Type B pancreatic cell (in vitro differentiated cells): ENCODE data around the gene C6orf163. TPM values are rescaled to one million over a fixed set of nuclear protein-coding genes. Genes with fewer than 3 reads are reported as not detected.
A peak's percentile ranks its signal among the peaks of the same experiment; 100 is the strongest.

Experiments
- DNase-seq: peaks from one replicate; pipeline ENCODE4 v3.0.0; 2021; ENCODE audit warnings: mixed read lengths; ENCODE audit not compliant: unreplicated experiment; ENCODE audit errors: extremely low spot score
- H3K27ac Mint-ChIP-seq: 2 replicates; pipeline ENCODE4 v1.8.0; 2021; ENCODE audit warnings: mild to moderate bottlenecking, mixed read lengths
- H3K27me3 Mint-ChIP-seq: 2 replicates; pipeline ENCODE4 v1.8.0; 2021; ENCODE audit warnings: mixed read lengths
- H3K36me3 Mint-ChIP-seq: 2 replicates; pipeline ENCODE4 v1.8.0; 2021; ENCODE audit warnings: mixed read lengths
- H3K4me1 Mint-ChIP-seq: one replicate; pipeline ENCODE4 v1.8.0; 2021; ENCODE audit warnings: mixed read lengths; ENCODE audit not compliant: unreplicated experiment
- H3K4me3 Mint-ChIP-seq: 2 replicates; pipeline ENCODE4 v1.8.0; 2021; ENCODE audit warnings: mild to moderate bottlenecking, mixed read lengths
- H3K9me3 Mint-ChIP-seq: 2 replicates; pipeline ENCODE4 v1.8.0; 2021; ENCODE audit warnings: mixed read lengths
- total RNA-seq: library from RNA; stranded (reverse); gene quantifications from 2 replicates; pipeline ENCODE4 v1.2.1, GENCODE V29; 2021; ENCODE audit warnings: low replicate concordance
- TF ChIP-seq, protein P1 (sequence below): fragments of 200-600 bp; sonication (generic); conservative IDR thresholded peaks from 2 replicates; pipeline ENCODE4 v1.5.0; 2021; ENCODE audit warnings: antibody characterized with exemption, mild to moderate bottlenecking

Gene C6orf163
- total RNA-seq, 1 donor from 2014 or later = 3.3 TPM

DNA sequence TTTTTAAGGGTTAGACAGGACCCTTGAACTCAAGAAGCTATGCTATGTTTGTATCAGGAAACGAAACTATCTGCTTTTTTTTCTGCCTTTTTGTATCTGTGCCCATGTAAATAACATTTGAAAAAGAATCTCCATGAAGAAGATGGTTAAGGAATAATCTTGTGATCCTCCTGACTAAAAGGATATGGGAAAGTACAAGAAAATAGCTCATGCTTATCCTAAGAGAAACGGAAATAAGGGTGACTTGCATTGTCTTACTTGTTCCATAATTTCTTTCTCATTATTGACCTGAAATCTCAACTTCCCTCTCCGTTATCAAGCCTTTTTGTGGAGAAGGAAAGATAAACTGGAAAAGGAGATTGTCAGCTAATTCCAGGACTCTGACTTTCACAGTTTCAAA lies 57.2 kb downstream of the C6orf163 start:
- no peaks in the 10 kb centered on the region for H3K9me3 Mint-ChIP-seq
- peaks cover 3% of the 10 kb centered on the region for H3K4me1 Mint-ChIP-seq
- H3K27me3 Mint-ChIP-seq = no peaks in the 10 kb centered on the region
- no peak overlapping the region for H3K4me3 Mint-ChIP-seq
- TF ChIP-seq, protein P1, sequence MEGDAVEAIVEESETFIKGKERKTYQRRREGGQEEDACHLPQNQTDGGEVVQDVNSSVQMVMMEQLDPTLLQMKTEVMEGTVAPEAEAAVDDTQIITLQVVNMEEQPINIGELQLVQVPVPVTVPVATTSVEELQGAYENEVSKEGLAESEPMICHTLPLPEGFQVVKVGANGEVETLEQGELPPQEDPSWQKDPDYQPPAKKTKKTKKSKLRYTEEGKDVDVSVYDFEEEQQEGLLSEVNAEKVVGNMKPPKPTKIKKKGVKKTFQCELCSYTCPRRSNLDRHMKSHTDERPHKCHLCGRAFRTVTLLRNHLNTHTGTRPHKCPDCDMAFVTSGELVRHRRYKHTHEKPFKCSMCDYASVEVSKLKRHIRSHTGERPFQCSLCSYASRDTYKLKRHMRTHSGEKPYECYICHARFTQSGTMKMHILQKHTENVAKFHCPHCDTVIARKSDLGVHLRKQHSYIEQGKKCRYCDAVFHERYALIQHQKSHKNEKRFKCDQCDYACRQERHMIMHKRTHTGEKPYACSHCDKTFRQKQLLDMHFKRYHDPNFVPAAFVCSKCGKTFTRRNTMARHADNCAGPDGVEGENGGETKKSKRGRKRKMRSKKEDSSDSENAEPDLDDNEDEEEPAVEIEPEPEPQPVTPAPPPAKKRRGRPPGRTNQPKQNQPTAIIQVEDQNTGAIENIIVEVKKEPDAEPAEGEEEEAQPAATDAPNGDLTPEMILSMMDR = no peak
- no peaks in the 10 kb centered on the region for H3K36me3 Mint-ChIP-seq
- no peak overlapping the region for H3K27ac Mint-ChIP-seq
- DNase-seq = no peak

DNA sequence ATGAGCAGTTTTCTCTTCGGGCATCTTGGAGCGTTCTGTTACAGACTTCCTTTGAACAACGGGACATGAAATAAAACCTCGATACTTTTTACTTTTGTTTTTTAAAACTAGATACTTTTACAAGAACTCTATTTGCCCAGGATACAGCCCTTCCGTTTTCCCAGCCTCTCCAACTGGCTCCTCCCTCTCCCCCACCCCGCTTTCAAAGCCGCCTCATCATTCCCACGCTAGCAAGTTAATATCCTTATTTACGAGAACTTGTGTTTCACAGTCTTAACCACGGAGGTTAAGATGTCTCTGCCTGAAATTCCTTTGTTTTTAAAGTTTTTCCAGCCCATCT lies 62.9 kb downstream of the C6orf163 start:
- H3K4me1 Mint-ChIP-seq = no peaks in the 10 kb centered on the region
- TF ChIP-seq, protein P1 = no peak
- no peaks in the 10 kb centered on the region for H3K9me3 Mint-ChIP-seq
- DNase-seq = no peak
- peak overlapping the region; percentile 63 for H3K27ac Mint-ChIP-seq
- no peaks in the 10 kb centered on the region for H3K27me3 Mint-ChIP-seq
- no peaks in the 10 kb centered on the region for H3K36me3 Mint-ChIP-seq
- peak overlapping the region; percentile 96 for H3K4me3 Mint-ChIP-seq

DNA sequence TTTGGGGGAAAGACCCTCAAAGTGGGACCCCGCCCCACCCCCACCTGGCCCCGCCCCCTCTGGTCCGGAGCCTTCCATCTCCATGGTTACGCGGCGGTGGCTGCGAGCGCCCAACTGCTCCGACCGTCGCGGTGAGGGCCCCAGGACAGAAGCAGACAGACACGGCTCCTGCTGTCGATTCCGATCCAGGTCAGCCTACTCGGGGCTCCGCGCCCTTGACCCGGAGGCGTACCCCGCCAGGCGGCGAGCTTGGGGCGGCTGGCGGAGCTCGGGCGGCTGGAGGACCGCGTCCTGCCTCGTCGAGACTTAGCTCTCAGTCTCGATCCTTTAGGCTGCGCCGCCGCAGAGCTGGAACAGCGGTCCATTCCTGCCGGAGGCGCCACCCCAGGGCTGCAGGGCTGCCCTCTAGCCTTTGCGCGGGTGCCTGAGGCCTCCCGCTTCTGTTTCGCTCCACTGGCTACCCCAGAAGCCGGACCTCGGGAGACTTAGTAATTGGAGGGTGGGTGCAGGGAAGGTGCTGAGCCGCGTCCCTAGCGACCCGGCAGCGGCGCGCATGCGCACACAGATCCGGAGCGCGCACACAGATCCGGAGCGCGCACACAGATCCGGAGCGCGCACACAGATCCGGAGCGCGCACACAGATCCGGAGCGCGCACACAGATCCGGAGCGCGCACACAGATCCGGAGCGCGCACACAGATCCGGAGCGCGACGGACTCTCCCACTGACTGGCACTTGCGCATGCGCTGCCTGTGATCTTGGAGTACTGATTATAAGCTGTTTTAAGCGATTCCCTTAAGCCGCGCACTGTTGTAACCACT lies 63.5 kb downstream of the C6orf163 start, which contains the start of gene CFAP206:
TSS of gene CFAP206 (plus strand) at position 72 of the 820 bp plus-strand sequence. CDS start 1,868 bp downstream, outside the sequence.
- Mint-ChIP-seq H3K4me1 (no peaks in the 10 kb centered on the region), H3K9me3 (no peaks in the 10 kb centered on the region), H3K4me3 (peak within 1 kb of the TSS; percentile 96), H3K27me3 (no peaks in the 10 kb centered on the region), H3K27ac (peak within 1 kb of the TSS; percentile 91), H3K36me3 (no peaks in the 10 kb centered on the region)
- DNase-seq = peak; percentile 82
- TF ChIP-seq, protein P1 = peak; percentile 12

DNA sequence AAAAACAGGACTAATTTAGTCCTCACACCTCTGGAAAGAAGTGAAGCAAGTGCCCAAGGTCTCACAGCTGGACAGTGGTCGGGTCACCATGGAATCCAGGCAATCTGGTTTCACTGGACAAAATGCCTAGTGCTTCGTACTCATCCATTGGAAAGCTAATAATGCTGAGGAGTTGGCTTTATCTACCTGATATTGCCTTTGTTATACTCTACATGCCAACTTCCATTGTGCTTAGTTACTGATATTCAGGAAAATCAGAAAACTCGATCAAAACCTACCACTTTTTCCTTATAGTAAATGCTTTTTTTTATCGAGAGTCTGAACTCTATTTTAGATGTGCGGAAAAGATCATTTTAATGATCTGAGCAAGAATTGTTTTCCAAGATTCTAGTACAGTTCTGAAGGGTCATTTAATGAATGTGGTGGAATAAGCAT lies 64.1 kb downstream of the C6orf163 start:
- no peaks in the 10 kb centered on the region for H3K9me3 Mint-ChIP-seq
- DNase-seq = no peak
- no peaks in the 10 kb centered on the region for H3K27me3 Mint-ChIP-seq
- H3K4me1 Mint-ChIP-seq = no peaks in the 10 kb centered on the region
- TF ChIP-seq, protein P1 = no peak
- no peaks in the 10 kb centered on the region for H3K36me3 Mint-ChIP-seq
- H3K27ac Mint-ChIP-seq = peak overlapping the region; percentile 91
- peak overlapping the region; percentile 96 for H3K4me3 Mint-ChIP-seq

Other genes starting within 250 kb of the C6orf163 start
- gene CGA, start 249.7 kb upstream of the C6orf163 start, total RNA-seq = 0.43 and 30.3 TPM in 2 replicates
- gene ZNF292, start 189.2 kb upstream of the C6orf163 start, total RNA-seq = 40.2 and 61.1 TPM in 2 replicates
- gene SMIM8, start 22.2 kb upstream of the C6orf163 start, total RNA-seq = 15.0 and 18.0 TPM in 2 replicates
- 0.67 TPM in 1 of 2 replicates, not detected in the other for gene GJB7, start 15.5 kb upstream of the C6orf163 start, total RNA-seq
- 2.1 and 5.0 TPM in 2 replicates for gene CFAP206, start 63.2 kb downstream of the C6orf163 start, total RNA-seq
- gene SLC35A1, start 128.2 kb downstream of the C6orf163 start, total RNA-seq = 19.4 and 26.4 TPM in 2 replicates
- gene RARS2, start 245.2 kb downstream of the C6orf163 start, total RNA-seq = 39.8 and 41.3 TPM in 2 replicates
- gene ORC3, start 245.3 kb downstream of the C6orf163 start, total RNA-seq = 24.5 and 33.6 TPM in 2 replicates